Upper lobe of right lung (tissue), 1 donor: ENCODE measurements around the gene FOXK1. TPM values are rescaled to one million over a fixed set of nuclear protein-coding genes. Genes with fewer than 3 reads are reported as not detected.
"Not testable (repeated sequence)": the region's sequence is repeated elsewhere in the genome, so short reads cannot be mapped to it uniquely, and the experiment has no call there.

ENCODE experiments used
- ATAC-seq: fragments of 200-7000 bp; cut with Tn5 transposase; one replicate; pipeline ENCODE4 v1.9.1; 2020; ENCODE audit warnings: mild to moderate bottlenecking, moderate library complexity
- DNase-seq: peaks from one replicate; pipeline ENCODE4 v3.0.0-alpha.2; 2020
- H3K27ac ChIP-seq: fragments of 200-600 bp; one replicate; pipeline ENCODE4 v1.8.0; 2022
- H3K27me3 ChIP-seq: fragments of 200-600 bp; one replicate; pipeline ENCODE4 v1.8.0; 2022; ENCODE audit warnings: mild to moderate bottlenecking
- H3K36me3 ChIP-seq: fragments of 200-600 bp; one replicate; pipeline ENCODE4 v1.8.0; 2022
- H3K4me1 ChIP-seq: fragments of 200-600 bp; one replicate; pipeline ENCODE4 v1.8.0; 2022
- H3K4me3 ChIP-seq: fragments of 200-600 bp; one replicate; pipeline ENCODE4 v1.8.0; 2022; ENCODE audit warnings: mild to moderate bottlenecking
- H3K9me3 ChIP-seq: fragments of 200-600 bp; one replicate; pipeline ENCODE4 v1.8.0; 2022
- CTCF ChIP-seq: fragments of 200-600 bp; IDR thresholded peaks from one replicate; pipeline ENCODE4 v1.8.0; 2022; ENCODE audit warnings: antibody characterized with exemption
- intact Hi-C: fragments of 100-400 bp; cut with DNase I; formaldehyde crosslinking; loops from one replicate; pipeline ENCODE4 v1.11.0; 2022
- total RNA-seq: library from RNA; stranded (reverse); fragmentation: NEBNext Ultra II Directional; extraction: Animal tissue kit (Norgen Biotek cat#: 25700); gene quantifications from one replicate; pipeline ENCODE4 v1.2.1, GENCODE V29; 2021
- donor health status: DM: no; HTN: yes; CAD: no; lungs with severe emphysema.

FOXK1 gene
- total RNA-seq, 1 donor from 2014 or later: 33.3 TPM

GRCh38 chr7:4792537-4793126, 110.5 kb downstream of the FOXK1 start:
- no peak for TF ChIP-seq CTCF
- H3K4me3 ChIP-seq: peak overlapping the region; percentile 36
- peaks cover 4% of the 10 kb centered on the region for H3K4me1 ChIP-seq
- H3K27me3 ChIP-seq: no peaks in the 10 kb centered on the region
- intact Hi-C loops: no loop called here
- H3K27ac ChIP-seq: no peak overlapping the region
- peaks cover 36% of the 10 kb centered on the region for H3K36me3 ChIP-seq
- no peaks in the 10 kb centered on the region for H3K9me3 ChIP-seq
- DNase-seq (no peak), ATAC-seq (peak; percentile 23)

- H3K9me3 ChIP-seq, H3K4me3 ChIP-seq, intact Hi-C loops, H3K4me1 ChIP-seq, DNase-seq, H3K27me3 ChIP-seq, H3K27ac ChIP-seq, ATAC-seq: not testable (repeated sequence)
- peaks cover 28% of the 10 kb centered on the region for H3K36me3 ChIP-seq
These were observed 111.4 kb downstream of the FOXK1 start for GRCh38 chr7:4793385-4793993.

GRCh38 chr7:4794171-4794570, 112.1 kb downstream of the FOXK1 start:
- H3K27me3 ChIP-seq, DNase-seq, H3K27ac ChIP-seq, H3K4me1 ChIP-seq, intact Hi-C loops, H3K4me3 ChIP-seq, ATAC-seq, H3K9me3 ChIP-seq: not testable (repeated sequence)
- H3K36me3 ChIP-seq: peaks cover 22% of the 10 kb centered on the region

- no peak for TF ChIP-seq CTCF
- Histone ChIP-seq H3K36me3 (peaks cover 17% of the 10 kb centered on the region), H3K27me3 (no peaks in the 10 kb centered on the region), H3K4me3 (no peak overlapping the region), H3K9me3 (no peaks in the 10 kb centered on the region), H3K27ac (no peak overlapping the region), H3K4me1 (peaks cover 4% of the 10 kb centered on the region)
- ATAC-seq: no peak
- intact Hi-C loops: loop anchor here (5.0 kb wide), 1 partner anchor 288 kb away; no protein-coding TSS in a partner anchor
- DNase-seq: no peak
These were observed 112.7 kb downstream of the FOXK1 start for GRCh38 chr7:4794591-4795350.

- no peak overlapping the region for H3K4me3 ChIP-seq
- ATAC-seq (no peak), DNase-seq (no peak)
- no peak for TF ChIP-seq CTCF
- intact Hi-C loops: loop anchor here (5.0 kb wide), 1 partner anchor 286 kb away; no protein-coding TSS in a partner anchor
- peaks cover 4% of the 10 kb centered on the region for H3K4me1 ChIP-seq
- H3K36me3 ChIP-seq: peaks cover 2% of the 10 kb centered on the region
- H3K27me3 ChIP-seq: no peaks in the 10 kb centered on the region
- no peak overlapping the region for H3K27ac ChIP-seq
- H3K9me3 ChIP-seq: no peaks in the 10 kb centered on the region
These were observed 114.4 kb downstream of the FOXK1 start for GRCh38 chr7:4796453-4796852.

- Histone ChIP-seq H3K27ac (no peak overlapping the region), H3K27me3 (no peaks in the 10 kb centered on the region), H3K4me1 (no peaks in the 10 kb centered on the region), H3K36me3 (no peaks in the 10 kb centered on the region), H3K4me3 (no peak overlapping the region), H3K9me3 (no peaks in the 10 kb centered on the region)
- ATAC-seq: peak; percentile 87
- intact Hi-C loops: loop anchor here (5.0 kb wide), 1 partner anchor 284 kb away; no protein-coding TSS in a partner anchor
- no peak for DNase-seq
- TF ChIP-seq CTCF: peak; percentile 87
These were observed 116.0 kb downstream of the FOXK1 start for GRCh38 chr7:4797858-4798705.
